Activated naive CD4-positive, alpha-beta T cell treated with anti-CD3 and anti-CD28 coated beads, Interleukin-2, amount 10 ng/mL, durations not matched to agents 5 hours and 36 hours (primary cell): Measurements from ENCODE around the gene ATP5MC3. TPM values are rescaled to one million over a fixed set of nuclear protein-coding genes. Genes with fewer than 3 reads are reported as not detected.

Experiments used
- microRNA-seq: library from miRNA; unstranded; fragments of <30 nt; microRNA quantifications from one replicate; pipeline ENCODE4 v1.2.0, GENCODE V29; 2022; ENCODE audit warnings: borderline microRNAs expressed, borderline replicate concordance
- total RNA-seq, 2 experiments: library from RNA; stranded (reverse); gene quantifications; one replicate each; pipeline ENCODE4 v1.2.3, GENCODE V29; 2021

ATP5MC3 gene
- total RNA-seq: 100 to 1,000 TPM; 181 to 194 TPM

DNA sequence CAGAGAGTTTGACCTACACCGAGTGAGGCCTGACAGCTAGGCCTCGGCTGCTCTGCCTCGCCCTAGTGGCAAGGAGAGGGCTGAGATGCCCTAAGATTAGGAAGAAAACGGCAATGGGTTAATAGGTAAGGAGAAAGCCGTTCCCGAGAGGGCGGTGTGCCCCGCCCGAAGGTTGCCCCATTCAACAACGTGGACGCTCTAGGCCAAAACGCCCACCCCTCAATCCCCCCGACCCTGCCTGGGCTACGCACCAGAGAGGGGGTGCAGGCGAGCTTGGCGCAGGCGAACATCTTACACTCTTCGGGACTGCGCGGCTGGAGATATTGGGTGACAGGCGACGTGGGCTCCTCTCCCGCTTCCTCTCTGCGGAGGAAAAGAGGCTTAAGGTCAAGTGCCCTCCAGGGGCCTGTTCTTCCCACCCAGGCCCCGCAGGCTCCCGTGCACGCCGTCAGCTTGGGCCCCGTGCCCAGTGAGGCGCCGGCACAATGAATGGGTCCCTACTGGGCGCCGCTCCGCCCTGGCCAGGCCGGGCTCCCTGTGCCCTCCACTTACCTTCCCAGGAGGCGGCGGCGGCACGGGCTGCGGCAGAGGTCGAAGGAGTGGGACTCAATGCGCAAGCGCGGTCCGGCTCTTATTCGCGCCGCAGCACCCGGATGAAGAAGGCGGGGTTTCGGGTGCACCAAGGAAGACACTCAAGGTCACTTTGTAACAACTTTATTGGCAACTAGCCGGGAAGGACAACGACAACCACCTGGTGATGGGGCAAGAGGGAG is at the start of gene ATP5MC3:
ATP5MC3 (minus strand) TSS at position 607 of the 773 bp plus-strand sequence; CDS start at position 290, 317 bp downstream.

DNA sequence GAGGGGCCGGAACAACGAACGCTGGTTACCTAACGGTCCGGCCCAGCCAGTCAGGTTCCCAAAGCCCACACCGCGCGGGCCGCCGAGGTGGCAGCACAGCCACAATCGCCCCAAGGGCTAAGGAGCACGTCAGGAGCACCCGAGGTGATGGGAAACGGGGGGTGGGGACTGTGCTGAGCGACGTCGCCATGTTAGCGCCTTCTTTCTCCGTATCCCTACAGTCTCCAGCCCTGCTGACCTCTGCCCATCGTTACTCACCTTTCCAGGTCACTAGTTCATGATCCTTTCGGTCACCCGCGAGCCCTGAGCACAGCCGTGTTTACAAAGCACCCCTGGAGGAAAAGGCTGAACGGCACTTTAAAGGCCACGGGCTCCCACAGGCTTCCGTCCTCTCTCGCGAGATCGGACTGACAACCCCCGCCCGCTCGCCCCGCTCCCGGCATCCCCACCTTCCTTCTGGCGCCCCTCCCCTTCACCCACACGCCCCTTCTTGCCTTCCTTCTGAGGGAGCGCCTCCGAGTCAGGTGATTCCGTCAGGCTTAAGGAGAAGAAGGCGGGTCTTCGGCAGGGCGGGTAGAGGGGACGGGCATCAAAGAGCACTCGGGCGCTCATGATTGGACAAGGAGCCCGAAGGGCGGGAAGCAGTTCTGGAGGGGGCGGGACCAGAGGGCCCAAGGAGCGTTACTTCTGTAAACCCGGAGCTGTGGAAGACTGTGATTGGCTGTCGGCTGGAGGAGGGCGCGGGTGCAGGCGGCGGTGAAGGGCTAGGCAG is 13.5 kb downstream of the ATP5MC3 start, which contains the start of gene ATF2:
ATF2 (minus strand) TSS at position 412 of the 772 bp plus-strand sequence. CDS start 31,760 bp downstream, outside the sequence.

Small RNA genes within 50 kb of the gene (microRNA-seq; reads per million reads assigned to microRNA genes)
- not detected for gene MIR933

Other genes starting within 250 kb of the ATP5MC3 start
- gene CHN1, start 176.3 kb downstream of the ATP5MC3 start, total RNA-seq: under 1 TPM; 0.55 to 0.63 TPM
- gene ATF2, start 13.5 kb downstream of the ATP5MC3 start, total RNA-seq: 10 to 100 TPM; 55.0 to 57.5 TPM